ENCODE data around the gene TUSC2.

- TF ChIP-seq CTCF (IDR thresholded peaks at IDR 0.05; ENCODE audit: borderline replicate concordance, extremely low read depth, low read length, poor library complexity, severe bottlenecking) = no peak
- no peak for TF ChIP-seq EZH2 (IDR thresholded peaks at IDR 0.05; ENCODE audit: borderline replicate concordance, low read depth, low read length, severe bottlenecking)
Measured at GRCh38 chr3:50340147-50340447, 12.1 kb upstream of the TUSC2 start.

Measured in DND-41 (cell line).